GM21786 (cell line): ENCODE results near the gene CPNE2.

Source experiments
- ATAC-seq: cut with Tn5 transposase; IDR thresholded peaks from one replicate; pipeline ENCODE4 v1.9.1; 2021; ENCODE audit not compliant: unreplicated experiment

Gene CPNE2

GRCh38 chr16:57144027-57144426, 51.6 kb downstream of the CPNE2 start:
- ATAC-seq, result no peak

GRCh38 chr16:57145046-57146021, 53.0 kb downstream of the CPNE2 start:
- no peak for ATAC-seq

GRCh38 chr16:57146040-57146647, 53.8 kb downstream of the CPNE2 start:
- ATAC-seq, result no peak

GRCh38 chr16:57146735-57147134, 54.4 kb downstream of the CPNE2 start:
- ATAC-seq, result no peak

- ATAC-seq, result no peak
These were observed 55.2 kb downstream of the CPNE2 start for GRCh38 chr16:57147381-57148221.

GRCh38 chr16:57148481-57148880, 56.1 kb downstream of the CPNE2 start:
- no peak for ATAC-seq

- no peak for ATAC-seq
These were observed 57.0 kb downstream of the CPNE2 start for GRCh38 chr16:57149391-57149790.

- no peak for ATAC-seq
These were observed 58.4 kb downstream of the CPNE2 start for GRCh38 chr16:57150682-57151330.

- no peak for ATAC-seq
These were observed 59.0 kb downstream of the CPNE2 start for GRCh38 chr16:57151369-57151768.

- no peak for ATAC-seq
These were observed 60.0 kb downstream of the CPNE2 start for GRCh38 chr16:57152096-57153093.

GRCh38 chr16:57153841-57154240, 61.5 kb downstream of the CPNE2 start:
- no peak for ATAC-seq

- no peak for ATAC-seq
These were observed 63.4 kb downstream of the CPNE2 start for GRCh38 chr16:57155702-57156350.

- ATAC-seq, result no peak
These were observed 63.9 kb downstream of the CPNE2 start for GRCh38 chr16:57156351-57156703.

- no peak for ATAC-seq
These were observed 65.2 kb downstream of the CPNE2 start for GRCh38 chr16:57157533-57157932.

- no peak for ATAC-seq
These were observed 67.1 kb downstream of the CPNE2 start for GRCh38 chr16:57159447-57159846.

- no peak for ATAC-seq
These were observed 71.5 kb downstream of the CPNE2 start for GRCh38 chr16:57163842-57164241.

- ATAC-seq, result no peak
These were observed 73.1 kb downstream of the CPNE2 start for GRCh38 chr16:57165483-57165882.

- no peak for ATAC-seq
These were observed 73.6 kb downstream of the CPNE2 start for GRCh38 chr16:57165938-57166337.

- ATAC-seq, result no peak
These were observed 74.1 kb downstream of the CPNE2 start for GRCh38 chr16:57166451-57166850.
